Left cardiac atrium (tissue), 4 donors: ENCODE measurements around the gene EPS8. TPM values are rescaled to one million over a fixed set of nuclear protein-coding genes. Genes with fewer than 3 reads are reported as not detected.
"Not testable (repeated sequence)": the region's sequence is repeated elsewhere in the genome, so short reads cannot be mapped to it uniquely, and the experiment has no call there.

Experiments
- ATAC-seq, 2 donors: fragments of 200-7000 bp; cut with Tn5 transposase; one replicate each; pipeline ENCODE4 v1.9.1; 2020; ENCODE audit warnings: mild to moderate bottlenecking in 2 of 2, moderate library complexity in 2 of 2
- DNase-seq: peaks from one replicate; pipeline ENCODE4 v3.0.0-alpha.2; 2020
- intact Hi-C, 2 donors: fragments of 100-400 bp; cut with DNase I; formaldehyde crosslinking; loops; one replicate each; pipeline versions ENCODE4 v1.14.1 to v1.15.1; 2022 to 2023
- total RNA-seq, 2 donors: library from RNA; stranded (reverse); fragmentation: NEBNext Ultra II Directional; extraction: Animal tissue kit (Norgen Biotek cat#: 25700); gene quantifications; one replicate each; pipeline ENCODE4 v1.2.1, GENCODE V29; 2021
- donor health status: DM: no; HTN: yes; CAD: no.
- donor health status: DM: no; HTN: yes; CAD: no; lungs with severe emphysema.
- donor health status: DM: yes; HTN: yes; CAD: no.
- donor health status: Dilated cardiomyopathy.

EPS8 gene
- total RNA-seq, 2 donors from 2014 or later: 46.0 to 46.9 TPM

DNA sequence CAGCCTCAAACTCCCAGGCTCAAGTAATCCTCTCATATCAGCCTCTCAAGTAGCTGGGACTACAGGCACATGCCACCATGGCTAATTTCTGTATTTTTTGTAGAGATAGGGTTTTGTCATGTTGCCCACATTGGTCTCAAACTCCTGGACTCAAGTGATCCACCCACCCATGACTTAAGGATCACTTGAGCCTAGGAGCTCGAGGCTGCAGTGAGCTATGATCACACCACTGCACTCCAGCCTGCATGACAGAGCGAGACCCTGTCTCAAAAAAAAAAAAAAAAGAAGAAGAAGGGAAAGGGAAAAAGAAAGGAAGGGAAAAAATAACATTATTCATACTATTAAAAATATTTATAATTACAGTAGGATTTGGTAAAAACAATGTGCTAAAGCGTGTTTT, 19.2 kb downstream of the EPS8 start:
- ATAC-seq (peak in 1 of 2 donors; percentile 34), DNase-seq (no peak)
- intact Hi-C loops: no loop called here

DNA sequence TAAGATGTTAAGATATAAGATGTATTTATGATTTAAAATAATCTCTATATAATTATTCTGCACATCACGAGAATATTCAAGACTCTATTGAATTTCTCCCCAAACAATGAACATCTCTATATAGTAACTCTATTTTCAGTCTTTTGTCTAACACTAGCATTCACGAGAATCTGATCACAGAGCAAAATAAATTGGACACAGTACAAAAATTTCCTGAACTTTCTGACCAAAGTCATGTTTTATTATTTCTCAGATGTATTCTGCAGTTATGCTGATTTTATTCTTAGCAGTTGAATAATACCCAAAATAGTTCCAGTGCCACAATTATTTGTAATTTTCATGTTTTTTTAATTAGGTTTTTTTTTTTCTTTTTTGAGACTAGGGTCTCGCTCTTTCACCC, 19.6 kb downstream of the EPS8 start:
- ATAC-seq: no peak
- intact Hi-C loops: no loop called here
- DNase-seq: no peak

DNA sequence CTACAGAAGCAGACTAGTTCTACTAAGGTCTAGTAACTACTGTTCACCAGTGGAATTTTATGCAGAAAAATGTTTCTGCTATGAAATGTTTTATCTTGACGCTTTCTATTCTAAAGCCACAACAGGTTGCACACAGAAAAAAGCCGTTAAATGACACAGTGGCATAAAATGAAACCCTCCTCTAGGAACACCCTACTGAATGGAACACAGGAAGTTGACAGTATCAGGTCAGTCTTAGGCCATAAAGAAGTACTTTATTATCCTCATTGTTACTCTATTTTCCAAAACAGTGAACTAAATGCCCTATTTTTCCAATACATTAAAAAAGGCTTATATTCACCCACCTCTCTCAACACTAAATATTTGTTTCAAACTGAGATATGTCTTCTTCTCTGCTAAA, 21.9 kb downstream of the EPS8 start:
- DNase-seq (no peak), ATAC-seq (no peak)
- intact Hi-C loops: no loop called here

DNA sequence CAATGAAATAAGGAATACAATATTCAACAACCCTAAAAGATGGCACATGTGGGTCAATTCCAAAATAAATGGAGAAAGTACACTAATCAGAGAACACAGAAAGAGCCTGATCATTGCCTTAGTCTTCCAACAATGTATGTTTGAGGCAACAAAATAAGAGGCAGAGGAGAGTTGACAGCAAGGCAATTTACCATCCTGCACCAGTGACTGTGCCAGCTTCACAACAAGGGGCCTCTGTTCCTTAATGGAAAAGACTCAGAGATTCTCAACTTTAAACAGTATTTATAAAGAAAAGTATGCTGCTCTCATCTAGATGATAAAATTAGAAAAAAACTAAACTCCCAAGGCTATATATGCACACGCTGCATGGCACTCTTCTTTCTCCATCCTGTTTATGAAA, 25.9 kb downstream of the EPS8 start:
- intact Hi-C loops: no loop called here
- DNase-seq (no peak), ATAC-seq (no peak)

DNA sequence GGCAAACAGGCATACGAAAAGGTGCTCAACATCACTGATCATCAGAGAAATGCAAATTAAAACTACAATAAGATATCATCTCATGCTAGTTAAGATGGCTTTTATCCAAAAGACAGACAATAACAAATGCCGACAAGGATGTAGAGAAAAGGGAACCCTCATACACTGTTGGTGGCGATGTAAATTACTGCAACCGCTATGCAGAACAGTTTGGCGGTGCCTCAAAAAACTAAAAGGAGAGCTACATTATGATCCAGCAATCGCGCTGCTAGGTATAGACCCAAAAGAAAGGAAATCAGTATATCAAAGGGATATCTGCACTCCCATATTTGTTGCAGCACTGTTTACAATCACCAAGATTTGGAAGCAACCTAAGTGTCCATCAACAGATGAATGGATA, 27.0 kb downstream of the EPS8 start:
- ATAC-seq, intact Hi-C loops, DNase-seq: not testable (repeated sequence)

DNA sequence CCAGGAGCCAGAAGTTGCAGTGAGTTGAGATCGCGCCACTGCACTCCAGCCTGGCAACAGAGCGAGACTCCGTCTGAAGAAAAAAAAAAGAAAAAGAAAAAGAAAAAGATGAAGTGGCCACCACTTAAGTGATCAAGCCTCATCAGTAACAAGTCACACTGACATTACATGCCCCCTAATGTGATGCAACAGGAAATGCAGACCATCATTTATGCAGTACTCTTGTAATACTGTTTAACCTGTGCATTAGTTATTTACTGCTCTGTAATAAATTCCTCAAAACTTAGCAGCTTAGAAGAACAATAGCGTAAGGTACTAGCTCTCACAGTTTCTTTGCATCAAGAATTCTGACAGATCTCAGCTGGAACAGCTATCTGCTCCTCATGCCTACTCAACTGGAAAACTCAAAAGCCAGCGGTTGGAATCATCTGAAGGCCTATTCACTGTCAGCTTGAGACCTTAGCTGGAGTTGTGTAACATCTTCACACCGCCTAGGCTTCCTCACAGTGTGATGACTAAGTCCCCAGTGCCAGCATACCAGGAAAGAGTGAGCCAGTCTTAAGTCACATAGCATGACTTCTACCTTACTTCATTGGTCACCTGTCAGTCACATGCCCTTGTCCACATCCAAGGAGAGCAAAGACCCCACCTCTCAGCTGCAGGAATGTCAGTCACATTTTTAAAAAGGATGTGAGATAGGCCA, 31.5 kb downstream of the EPS8 start:
- intact Hi-C loops: no loop called here
- peak in 1 of 2 donors; percentile 73 for ATAC-seq
- DNase-seq: no peak

DNA sequence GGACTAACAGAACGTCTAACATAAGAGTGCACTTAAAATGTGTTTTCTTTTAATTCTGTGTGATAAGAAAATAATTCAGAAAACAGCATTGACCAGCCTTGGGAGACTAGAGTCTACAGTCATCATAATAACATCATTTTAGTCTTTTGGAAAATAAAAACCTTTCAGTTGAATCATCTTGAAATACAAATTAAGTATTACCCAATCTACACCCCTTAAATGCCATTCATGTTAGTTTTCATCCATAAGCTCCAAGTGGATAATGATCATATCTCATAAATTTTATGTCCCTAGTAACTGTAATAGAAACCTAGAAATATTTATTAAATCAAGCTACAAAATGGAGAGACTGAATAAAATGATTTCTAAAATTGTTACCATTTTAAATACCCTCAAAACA, 32.4 kb downstream of the EPS8 start:
- intact Hi-C loops: no loop called here
- DNase-seq (no peak), ATAC-seq (peak in 1 of 2 donors; percentile 39)

DNA sequence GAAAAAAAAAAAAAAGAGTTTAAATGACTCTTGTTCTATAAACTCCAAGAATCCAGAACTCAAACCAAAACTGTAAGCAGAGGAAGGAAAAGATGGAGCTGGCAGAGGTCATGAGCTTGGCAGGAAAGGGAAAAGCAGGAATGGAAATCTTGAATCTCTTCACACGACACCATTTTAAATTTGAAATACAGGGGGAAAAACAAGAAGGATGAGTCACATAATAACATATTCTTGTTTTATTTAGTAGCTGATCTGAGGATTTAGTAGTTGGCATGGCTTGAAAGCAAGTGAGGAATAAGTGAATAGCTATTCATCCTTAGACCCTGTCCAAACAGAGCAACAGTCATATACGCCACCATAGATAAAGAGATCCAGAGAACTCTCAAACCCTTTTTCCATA, 35.0 kb downstream of the EPS8 start:
- intact Hi-C loops: no loop called here
- ATAC-seq (no peak), DNase-seq (no peak)

DNA sequence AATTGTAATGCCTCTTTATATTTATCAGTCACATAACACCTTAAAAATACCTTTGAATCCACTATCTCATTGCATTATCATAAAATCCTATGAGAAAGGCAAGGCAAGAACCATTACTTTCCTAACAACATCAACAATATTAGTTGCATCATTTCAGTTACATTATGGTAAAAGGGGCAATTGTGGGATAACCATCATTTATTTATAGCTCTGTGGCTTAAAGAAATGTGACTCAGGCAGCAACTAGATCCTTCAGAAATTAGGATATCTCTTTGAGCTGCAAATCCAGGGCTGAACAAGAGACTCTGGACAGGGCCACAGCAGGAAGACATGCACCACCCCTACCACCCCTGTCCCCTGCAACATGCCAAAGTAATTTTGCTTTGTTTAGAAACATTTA, 36.4 kb downstream of the EPS8 start:
- ATAC-seq (no peak), DNase-seq (no peak)
- intact Hi-C loops: no loop called here

DNA sequence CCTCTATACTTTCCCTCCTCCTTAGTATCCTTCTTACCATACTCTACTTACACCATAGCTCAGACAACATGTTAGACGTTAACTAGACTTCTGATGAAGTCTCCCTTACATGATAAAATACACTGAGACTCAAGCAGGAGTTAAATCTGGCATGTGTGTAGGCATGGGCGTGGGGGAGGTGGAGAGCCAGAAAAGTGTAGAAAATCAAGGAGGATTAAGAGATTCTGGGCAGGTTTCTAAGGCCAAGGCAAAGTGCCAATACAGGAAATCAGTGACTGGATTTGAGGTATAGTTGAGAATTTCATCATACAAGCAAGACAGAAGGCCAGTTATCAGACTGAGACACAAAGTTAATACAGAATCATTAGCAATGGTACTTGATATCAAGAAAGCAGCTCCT, 37.4 kb downstream of the EPS8 start:
- ATAC-seq (peak; percentile 15 to 59), DNase-seq (no peak)
- intact Hi-C loops: no loop called here

DNA sequence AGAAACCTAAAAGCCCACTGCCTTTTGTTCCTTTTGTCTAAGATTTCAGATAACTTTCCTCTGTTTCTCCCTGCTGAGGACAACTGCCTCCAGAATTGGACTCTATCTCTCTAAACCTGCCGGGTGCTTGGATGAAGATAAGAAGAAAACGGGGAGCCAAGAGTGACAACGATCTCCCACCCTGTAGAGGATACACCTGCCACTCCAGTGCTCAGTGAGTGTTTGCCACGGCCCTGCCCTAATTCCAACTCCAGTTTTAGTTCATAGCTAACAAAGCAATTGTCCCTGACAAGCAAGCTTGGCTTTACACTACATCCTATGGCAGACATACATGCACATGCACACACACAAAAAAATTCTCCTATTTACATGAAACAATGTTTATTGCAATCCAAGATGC, 39.3 kb downstream of the EPS8 start:
- intact Hi-C loops: no loop called here

DNA sequence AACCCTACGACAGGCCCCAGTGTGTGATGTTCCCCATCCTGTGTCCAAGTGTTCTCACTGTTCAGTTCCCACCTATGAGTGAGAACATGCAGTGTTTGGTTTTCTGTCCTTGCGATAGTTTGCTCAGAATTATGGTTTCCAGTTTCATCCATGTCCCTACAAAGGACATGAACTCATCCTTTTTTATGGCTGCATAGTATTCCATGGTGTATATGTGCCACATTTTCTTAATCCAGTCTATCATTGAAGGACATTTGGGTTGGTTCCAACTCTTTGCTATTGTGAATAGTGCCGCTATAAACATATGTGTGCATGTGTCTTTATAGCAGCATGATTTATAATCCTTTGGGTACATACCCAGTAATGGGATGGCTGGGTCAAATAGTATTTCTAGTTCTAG, 47.3 kb downstream of the EPS8 start:
- intact Hi-C loops, DNase-seq, ATAC-seq: not testable (repeated sequence)

More for the DNA sequence above, 39.3 kb downstream of the EPS8 start:
- ATAC-seq: no peak
- no peak for DNase-seq

DNA sequence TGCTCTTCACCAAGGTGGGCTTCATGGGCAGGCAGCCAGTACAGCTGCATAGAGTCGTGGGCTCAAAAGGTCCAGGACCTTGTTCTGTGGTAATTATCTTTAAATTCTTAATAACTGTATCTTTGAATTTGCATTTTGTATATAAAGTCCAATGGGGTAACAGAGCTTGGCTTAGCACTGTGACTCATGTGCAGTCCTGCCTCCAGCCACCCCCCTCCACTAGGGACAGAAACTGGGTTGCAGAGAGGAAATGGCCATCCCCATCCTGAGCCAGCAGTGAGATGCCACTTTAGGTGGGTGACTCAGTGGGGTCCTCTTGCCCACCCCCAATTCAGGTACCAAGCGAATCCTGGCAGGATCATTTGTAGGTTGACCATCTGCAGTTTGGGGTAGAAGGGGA, 48.1 kb downstream of the EPS8 start:
- intact Hi-C loops: no loop called here
- DNase-seq (no peak), ATAC-seq (peak in 1 of 2 donors; percentile 30)

DNA sequence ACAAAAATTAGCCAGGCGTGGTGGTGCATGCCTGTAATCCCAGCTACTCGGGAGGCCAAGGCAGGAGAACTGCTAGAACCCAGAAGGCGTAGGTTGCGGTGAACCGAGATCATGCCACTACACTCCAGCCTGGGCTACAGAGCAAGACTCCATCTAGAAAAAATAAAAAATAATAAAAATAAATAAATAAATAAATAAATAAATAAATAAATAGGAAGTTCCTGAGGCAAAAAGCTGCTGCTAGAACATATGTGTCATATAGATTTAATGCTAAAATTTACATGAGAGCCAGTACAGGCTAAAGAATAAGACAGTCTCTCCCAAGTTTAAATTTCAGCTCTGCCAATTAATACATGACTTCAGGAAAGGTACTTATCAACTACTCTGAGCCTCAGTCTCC, 48.8 kb downstream of the EPS8 start:
- ATAC-seq, intact Hi-C loops, DNase-seq: not testable (repeated sequence)

DNA sequence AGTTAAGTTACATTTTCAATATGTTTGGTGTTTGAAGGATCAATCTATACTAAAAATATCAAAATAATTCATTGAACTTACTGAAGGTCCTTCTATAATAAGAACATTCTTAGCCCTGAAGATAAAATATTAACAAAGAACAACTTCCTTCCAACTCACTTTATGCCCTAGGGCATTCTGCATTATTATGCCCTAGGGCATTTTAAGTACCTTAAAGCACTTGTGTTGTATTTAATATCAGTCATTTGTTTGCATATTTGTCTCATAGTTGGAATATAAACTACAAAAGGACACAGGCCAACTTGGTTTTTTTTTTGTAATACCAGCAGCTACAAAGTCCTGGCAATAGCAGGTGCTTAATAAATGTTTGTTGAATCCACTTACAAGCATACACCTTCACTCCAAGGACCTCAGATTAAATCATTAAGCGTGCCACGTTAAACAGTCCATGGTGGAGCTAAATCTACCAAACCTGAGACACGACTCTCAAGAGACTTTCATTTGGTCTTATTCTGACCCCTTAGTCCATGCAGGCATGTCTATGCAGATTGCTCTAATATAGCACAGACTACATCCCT, 50.7 kb downstream of the EPS8 start:
- DNase-seq: no peak
- no peak for ATAC-seq
- intact Hi-C loops: no loop called here

DNA sequence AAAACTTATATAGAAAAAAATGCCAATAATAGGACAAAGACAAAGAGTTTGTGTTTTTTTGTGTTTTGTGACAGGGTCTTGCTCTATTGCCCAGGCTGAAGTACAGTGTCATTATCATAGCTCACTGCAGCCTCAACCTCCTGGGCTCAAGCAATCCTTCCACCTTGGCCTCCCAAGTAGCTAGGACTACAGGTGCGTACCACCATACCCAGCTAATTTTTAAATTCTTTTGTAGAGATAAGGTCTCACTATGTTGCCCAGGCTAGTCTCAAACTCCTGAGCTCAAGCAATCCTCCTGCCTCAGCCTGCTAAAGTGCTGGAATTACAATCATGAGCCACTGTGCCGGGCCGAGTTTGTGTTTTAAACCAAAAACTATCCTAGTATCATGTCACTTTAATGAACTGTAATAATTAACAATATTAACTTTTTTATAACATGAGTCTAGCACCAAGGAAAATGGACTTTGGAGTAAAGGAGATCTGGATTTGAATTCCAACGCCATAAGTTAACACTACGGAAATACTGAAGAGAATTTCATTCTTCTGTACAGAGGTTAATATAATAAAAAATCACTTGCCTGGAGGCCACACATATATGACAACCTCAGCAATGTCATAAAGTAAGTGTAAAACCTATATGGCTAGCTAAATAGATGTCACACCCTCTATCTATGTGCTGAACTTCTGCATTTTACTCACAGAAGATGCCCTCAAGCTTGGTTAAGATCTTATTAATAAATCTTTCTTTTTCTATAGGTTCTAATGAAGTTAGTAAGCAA, 53.2 kb downstream of the EPS8 start:
- intact Hi-C loops: no loop called here
- ATAC-seq (no peak), DNase-seq (no peak)

DNA sequence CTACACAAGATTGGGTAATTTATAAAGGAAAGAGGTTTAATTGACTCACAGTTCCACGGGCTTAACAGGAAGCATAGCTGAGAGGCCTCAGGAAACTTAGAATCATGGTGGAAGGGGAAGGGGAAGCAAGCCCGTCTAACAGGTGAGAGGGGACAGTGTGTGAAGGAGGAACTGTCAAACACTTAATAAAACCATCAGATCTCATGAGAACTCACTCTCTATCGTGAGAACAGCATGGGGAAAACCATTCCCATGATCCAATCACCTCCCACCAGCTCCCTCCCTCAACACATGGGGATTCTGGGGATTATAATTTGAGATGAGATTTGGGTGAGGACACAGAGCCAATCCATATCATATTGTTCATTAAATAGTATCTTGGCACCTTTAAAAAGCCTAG, 56.1 kb downstream of the EPS8 start:
- intact Hi-C loops: no loop called here
- no peak for ATAC-seq

DNA sequence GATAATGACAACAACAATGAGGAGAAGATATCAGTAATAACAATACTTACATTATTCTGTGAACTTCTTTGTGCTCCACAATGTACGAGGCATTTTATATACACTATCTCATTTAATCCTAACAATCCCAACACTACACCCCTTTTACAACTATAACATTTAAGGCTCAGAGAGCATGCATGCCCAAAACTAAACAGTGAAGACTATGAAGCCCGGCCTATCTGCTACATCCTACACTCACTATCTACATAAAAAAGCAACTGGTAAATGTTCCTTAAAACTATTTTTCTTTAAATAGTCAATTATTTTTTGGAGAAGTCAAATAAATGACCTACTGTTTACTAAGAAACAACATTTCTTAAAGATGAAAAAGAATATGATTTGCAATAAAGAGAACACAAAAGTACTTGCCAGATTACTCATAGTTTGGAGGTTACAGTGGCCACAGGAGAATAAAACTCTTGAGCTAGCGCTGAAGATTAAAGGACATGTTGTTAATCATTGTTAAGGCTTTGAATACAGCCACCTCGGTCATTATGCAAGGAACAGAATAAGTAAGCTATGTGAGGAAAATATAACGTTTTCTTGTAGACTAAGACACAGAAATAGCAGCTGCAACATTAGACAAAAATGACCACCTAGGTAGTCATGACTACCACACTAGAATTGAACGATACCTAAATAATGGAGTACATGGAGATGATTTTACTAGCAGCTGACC, 56.7 kb downstream of the EPS8 start:
- ATAC-seq (peak in 1 of 2 donors; percentile 38), DNase-seq (no peak)
- intact Hi-C loops: no loop called here

More for the DNA sequence above, 56.1 kb downstream of the EPS8 start:
- DNase-seq: no peak

DNA sequence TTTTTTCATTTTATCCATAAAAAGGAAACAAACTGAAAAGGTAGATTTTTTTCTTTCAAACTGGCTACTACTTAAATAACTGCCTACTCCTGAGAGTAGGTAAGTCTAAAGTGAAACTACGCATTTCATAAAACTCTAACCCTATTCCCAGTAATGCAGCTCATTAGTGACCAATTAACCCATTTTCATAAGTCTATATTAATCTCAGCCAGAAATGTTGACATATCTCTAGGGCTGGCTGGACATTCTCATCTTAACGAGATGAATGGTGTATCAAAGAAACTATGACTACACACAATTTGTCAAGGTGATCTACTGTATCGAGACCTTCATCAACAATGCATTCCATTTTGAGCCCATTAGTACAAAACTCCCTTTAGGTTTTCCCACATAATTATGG, 57.2 kb downstream of the EPS8 start:
- intact Hi-C loops: no loop called here
- ATAC-seq: no peak
- DNase-seq: no peak

DNA sequence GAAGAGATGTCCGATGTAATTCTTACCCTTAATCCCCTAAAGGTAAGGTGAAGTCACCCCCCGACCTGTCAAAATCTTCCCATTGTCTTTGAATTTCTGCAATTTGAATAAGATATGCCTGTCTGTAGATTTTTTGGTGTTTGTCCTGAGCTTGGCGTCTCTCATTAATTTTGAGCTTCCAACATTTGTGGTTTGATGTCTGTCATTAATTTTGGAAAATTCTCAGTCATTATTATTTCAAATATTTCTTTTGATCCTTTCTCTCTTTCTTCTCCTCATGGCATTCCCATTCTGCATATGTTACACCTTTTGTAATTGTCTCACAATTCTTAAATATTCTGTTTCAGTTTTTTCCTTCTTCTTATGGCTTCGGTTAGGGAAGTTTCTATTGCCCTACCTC, 60.1 kb downstream of the EPS8 start:
- no peak for ATAC-seq
- intact Hi-C loops: no loop called here
- DNase-seq: no peak
